ENCODE results near the gene FARSA. TPM values are rescaled to one million over a fixed set of nuclear protein-coding genes. Genes with fewer than 3 reads are reported as not detected.

FARSA gene
- total RNA-seq, 6 experiments from 2014 or later = 22.9 to 46.2 (median 29.0) TPM

DNA sequence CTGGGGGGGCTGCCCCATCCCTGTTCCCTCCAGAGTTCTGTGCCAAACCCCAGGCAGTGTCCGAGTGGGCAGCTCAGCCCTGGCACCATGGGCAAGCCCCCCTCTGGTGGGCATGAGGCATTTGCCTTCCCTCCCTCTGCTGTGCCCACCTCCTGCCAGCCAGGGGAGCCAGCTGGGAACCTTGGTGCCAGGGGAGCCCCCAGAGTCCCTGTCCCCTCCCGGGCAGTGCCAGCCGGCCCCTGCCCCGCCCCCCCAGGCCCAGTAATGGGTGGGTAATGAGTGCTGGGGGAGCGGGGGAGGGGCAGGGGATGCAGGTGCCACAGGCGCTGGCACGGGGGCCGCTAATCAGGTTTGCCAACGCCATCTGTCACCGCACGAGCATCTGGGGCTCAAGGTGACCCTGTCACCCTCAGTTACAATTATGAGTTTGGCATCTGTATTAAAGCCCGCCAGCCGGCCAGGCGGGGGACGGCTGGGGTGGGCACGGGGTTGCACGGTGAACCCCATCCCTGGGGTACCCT is 41.8 kb upstream of the FARSA start:
- DNase-seq (no peak), ATAC-seq (no peak)
- Histone ChIP-seq H3K36me3 (no peaks in the 10 kb centered on the region), H3K4me1 (peaks cover 0 to 4% (median 0%) of the 10 kb centered on the region in 4 donors), H3K4me3 (no peak overlapping the region), H3K27me3 (no peaks in the 10 kb centered on the region), H3K9me3 (no peaks in the 10 kb centered on the region), H3K27ac (no peak overlapping the region)
- TF ChIP-seq, protein P1, sequence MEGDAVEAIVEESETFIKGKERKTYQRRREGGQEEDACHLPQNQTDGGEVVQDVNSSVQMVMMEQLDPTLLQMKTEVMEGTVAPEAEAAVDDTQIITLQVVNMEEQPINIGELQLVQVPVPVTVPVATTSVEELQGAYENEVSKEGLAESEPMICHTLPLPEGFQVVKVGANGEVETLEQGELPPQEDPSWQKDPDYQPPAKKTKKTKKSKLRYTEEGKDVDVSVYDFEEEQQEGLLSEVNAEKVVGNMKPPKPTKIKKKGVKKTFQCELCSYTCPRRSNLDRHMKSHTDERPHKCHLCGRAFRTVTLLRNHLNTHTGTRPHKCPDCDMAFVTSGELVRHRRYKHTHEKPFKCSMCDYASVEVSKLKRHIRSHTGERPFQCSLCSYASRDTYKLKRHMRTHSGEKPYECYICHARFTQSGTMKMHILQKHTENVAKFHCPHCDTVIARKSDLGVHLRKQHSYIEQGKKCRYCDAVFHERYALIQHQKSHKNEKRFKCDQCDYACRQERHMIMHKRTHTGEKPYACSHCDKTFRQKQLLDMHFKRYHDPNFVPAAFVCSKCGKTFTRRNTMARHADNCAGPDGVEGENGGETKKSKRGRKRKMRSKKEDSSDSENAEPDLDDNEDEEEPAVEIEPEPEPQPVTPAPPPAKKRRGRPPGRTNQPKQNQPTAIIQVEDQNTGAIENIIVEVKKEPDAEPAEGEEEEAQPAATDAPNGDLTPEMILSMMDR (IDR thresholded peaks at IDR 0.05) = no peak
- no peak for TF ChIP-seq POLR2A (IDR thresholded peaks at IDR 0.05)
- intact Hi-C loops (cut with DNase I) = loop anchor here (10.0 kb wide), 2 partner anchors 280 to 290 kb away; no protein-coding TSS in a partner anchor
- 20% methylated on average over 2 of the region's 17 CpGs for WGBS (ENCODE audit: insufficient coverage, low coverage, low lambda C conversion rate, missing lambda C conversion rate)

DNA sequence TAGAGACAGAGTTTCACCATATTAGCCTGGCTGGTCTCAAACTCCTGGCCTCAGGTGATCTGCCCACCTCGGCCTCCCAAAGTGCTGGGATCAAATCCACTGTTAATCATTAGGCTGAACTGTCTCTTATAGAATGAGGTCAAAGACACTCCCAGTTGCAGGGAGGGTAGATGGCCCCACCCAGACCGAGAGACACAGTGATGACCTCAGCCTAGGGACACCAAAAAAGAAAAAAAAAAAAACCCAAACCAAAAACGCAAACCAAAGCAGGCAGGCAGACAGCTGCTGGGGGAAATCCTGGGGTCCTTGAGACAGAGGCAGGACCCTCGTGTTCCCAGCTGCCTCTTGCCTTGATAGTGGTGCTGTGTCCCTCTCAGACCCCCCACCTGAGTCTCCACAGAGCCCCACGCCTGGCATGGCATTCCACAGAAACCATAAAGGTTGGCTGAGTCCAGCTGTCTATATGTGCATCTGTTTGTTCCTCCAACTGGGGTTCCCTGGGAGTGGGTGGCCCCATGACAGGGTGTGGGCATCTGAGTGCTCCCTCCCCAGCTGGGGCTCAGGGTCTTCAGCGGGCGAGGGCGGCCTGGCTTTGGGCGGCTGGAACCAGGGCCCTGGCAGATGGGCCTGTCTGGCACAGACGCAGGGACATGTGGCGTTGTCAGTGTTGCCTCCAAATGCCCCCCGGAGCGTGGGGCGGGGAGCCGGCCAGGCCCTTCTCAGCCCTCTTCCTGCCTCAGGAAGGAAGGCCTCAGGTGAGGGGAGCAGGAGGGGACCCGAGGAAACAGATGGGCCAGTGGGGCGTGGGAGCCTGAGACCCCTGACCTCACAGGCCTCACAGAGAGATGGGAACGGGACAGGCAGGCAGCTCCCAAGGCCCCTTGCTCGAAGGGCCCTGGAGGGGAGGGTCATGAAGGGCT is 41.0 kb upstream of the FARSA start:
- H3K36me3 ChIP-seq = no peaks in the 10 kb centered on the region
- ATAC-seq = no peak
- H3K4me3 ChIP-seq = no peak overlapping the region
- WGBS (ENCODE audit: insufficient coverage, low coverage, low lambda C conversion rate, missing lambda C conversion rate) = 43% methylated on average over 3 of the region's 19 CpGs
- intact Hi-C loops (cut with DNase I) = loop anchor here (10.0 kb wide), 2 partner anchors 280 to 290 kb away; no protein-coding TSS in a partner anchor
- TF ChIP-seq, protein P1 (IDR thresholded peaks at IDR 0.05) = no peak
- TF ChIP-seq POLR2A (IDR thresholded peaks at IDR 0.05) = no peak
- no peak overlapping the region for H3K27ac ChIP-seq
- H3K9me3 ChIP-seq = no peaks in the 10 kb centered on the region
- H3K4me1 ChIP-seq = peaks cover 0 to 4% (median 0%) of the 10 kb centered on the region in 4 donors
- no peaks in the 10 kb centered on the region for H3K27me3 ChIP-seq
- no peak for DNase-seq

DNA sequence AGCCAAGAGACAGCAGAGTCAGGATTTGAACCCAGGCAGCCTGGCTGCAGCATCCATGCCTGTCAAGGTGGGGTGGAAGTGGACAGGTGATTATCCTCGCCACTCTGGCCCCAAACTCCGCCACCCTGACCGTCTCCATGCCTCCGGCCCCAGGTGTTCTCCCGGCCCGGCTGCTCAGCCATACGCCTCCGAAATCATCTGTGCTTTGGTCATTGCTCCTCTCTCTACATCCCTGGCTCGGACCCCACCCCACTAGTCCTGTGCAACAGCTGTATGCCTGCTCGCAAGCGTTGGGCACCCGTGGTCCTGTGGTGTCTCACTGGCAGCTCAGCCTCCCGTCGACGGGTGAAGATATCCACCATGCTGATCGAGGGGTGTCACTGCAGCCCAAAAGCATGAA is 39.7 kb upstream of the FARSA start:
- Histone ChIP-seq H3K4me1 (peaks cover 0 to 4% (median 0%) of the 10 kb centered on the region in 4 donors), H3K27ac (no peak overlapping the region), H3K4me3 (no peak overlapping the region), H3K9me3 (no peaks in the 10 kb centered on the region), H3K27me3 (no peaks in the 10 kb centered on the region), H3K36me3 (no peaks in the 10 kb centered on the region)
- DNase-seq = no peak
- intact Hi-C loops (cut with DNase I) = loop anchor here (10.0 kb wide), 2 partner anchors 282 to 292 kb away; no protein-coding TSS in a partner anchor
- 77% methylated on average over 6 of the region's 16 CpGs for WGBS (ENCODE audit: insufficient coverage, low coverage, low lambda C conversion rate, missing lambda C conversion rate)
- TF ChIP-seq, protein P1 (IDR thresholded peaks at IDR 0.05) = no peak
- no peak for TF ChIP-seq POLR2A (IDR thresholded peaks at IDR 0.05)
- ATAC-seq = no peak

- H3K4me3 ChIP-seq = no peak overlapping the region
- intact Hi-C loops (cut with DNase I) = loop anchor here (10.0 kb wide), 2 partner anchors 285 to 295 kb away; no protein-coding TSS in a partner anchor
- DNase-seq (no peak), ATAC-seq (no peak)
- H3K27ac ChIP-seq = no peak overlapping the region
- peaks cover 0 to 1% (median 0%) of the 10 kb centered on the region in 4 donors for H3K4me1 ChIP-seq
- TF ChIP-seq, protein P1 (IDR thresholded peaks at IDR 0.05) = no peak
- no peak for TF ChIP-seq POLR2A (IDR thresholded peaks at IDR 0.05)
- H3K36me3 ChIP-seq = no peaks in the 10 kb centered on the region
- WGBS (ENCODE audit: insufficient coverage, low coverage, low lambda C conversion rate, missing lambda C conversion rate) = 82% methylated on average over 5 of the region's 7 CpGs
- no peaks in the 10 kb centered on the region for H3K27me3 ChIP-seq
- no peaks in the 10 kb centered on the region for H3K9me3 ChIP-seq
Observed at GRCh38 chr19:12970070-12970820, 36.7 kb upstream of the FARSA start.
